B cell (primary cell): ENCODE data around the gene TLE3.

Experiments used
- EZH2 ChIP-seq: IDR thresholded peaks from 2 replicates; pipeline ENCODE4 v1.6.1; 2012; ENCODE audit warnings: borderline replicate concordance, low read depth, mild to moderate bottlenecking, moderate library complexity, low read length; ENCODE audit not compliant: insufficient read depth, poor library complexity, severe bottlenecking
- TF ChIP-seq, protein P1 (sequence below): fragments of 200-600 bp; IDR thresholded peaks from one replicate; pipeline ENCODE4 v1.8.0; 2022; ENCODE audit warnings: antibody characterized with exemption, mild to moderate bottlenecking

DNA sequence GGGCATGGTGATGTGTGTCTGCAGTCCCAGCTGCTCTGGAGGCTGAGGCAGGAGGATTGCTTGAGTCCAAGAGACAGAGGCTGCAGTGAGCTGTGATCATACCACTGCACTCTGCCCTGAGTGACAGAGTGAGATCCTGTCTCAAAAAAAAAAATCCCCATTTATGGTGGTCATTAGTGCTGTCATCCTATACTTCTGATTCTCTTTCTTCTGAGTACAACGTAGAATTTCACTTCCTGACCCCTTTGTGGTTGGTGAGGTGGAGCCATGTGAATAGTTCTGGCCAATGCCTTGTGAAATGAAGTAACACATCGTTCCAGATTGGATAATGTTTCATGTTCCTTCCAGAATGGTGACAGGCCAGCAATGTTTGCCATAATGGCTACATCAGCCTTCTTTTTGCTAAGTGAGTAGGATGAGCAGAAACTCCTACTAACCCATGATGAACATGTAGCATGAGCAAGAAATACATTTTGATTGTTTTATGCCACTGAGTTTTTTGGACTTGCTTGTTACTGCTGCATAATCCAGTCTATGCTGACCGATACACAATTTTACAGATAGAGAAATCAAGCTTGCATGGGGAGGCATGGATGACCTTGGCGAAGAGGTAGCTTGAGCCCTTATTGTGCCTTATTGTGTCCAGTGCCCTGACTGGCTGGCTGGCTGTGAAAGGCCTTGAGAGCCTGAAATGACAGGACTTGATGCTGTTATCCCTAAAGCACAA lies 30.9 kb upstream of the TLE3 start:
- TF ChIP-seq EZH2: no peak
- TF ChIP-seq, protein P1, sequence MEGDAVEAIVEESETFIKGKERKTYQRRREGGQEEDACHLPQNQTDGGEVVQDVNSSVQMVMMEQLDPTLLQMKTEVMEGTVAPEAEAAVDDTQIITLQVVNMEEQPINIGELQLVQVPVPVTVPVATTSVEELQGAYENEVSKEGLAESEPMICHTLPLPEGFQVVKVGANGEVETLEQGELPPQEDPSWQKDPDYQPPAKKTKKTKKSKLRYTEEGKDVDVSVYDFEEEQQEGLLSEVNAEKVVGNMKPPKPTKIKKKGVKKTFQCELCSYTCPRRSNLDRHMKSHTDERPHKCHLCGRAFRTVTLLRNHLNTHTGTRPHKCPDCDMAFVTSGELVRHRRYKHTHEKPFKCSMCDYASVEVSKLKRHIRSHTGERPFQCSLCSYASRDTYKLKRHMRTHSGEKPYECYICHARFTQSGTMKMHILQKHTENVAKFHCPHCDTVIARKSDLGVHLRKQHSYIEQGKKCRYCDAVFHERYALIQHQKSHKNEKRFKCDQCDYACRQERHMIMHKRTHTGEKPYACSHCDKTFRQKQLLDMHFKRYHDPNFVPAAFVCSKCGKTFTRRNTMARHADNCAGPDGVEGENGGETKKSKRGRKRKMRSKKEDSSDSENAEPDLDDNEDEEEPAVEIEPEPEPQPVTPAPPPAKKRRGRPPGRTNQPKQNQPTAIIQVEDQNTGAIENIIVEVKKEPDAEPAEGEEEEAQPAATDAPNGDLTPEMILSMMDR: no peak
